ENCODE measurements around the gene MTMR3.

MTMR3 gene

DNA sequence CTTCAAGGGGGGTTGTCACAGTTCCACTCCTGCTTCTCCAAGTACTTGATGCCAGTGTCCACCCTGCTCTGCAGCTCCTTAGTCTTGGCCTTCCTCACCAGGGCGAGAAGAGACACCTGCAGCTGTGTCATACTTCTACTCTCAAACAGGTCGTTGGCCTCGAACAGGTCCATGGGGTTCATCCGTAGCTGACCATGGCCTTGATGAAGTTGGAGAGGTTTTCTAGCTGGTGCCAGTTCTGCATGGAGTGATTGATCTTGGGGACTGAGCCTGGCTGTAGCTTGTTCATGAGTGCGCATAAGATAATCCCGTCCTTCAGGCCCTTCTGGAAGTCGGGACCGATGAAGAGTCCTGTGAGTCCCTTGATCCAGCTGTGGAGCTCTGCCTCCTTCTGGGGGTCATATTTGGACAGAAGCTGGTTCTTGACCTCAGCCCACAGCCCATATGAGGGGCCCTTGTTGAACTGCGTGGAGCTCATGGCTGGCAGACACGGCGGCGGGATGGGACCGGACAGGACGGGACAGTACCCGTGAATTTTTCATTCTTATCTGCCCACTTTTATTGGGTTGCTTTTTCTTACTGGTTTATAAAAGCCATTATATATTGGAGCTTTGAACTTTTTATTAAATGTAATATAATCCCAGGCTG, 163.9 kb downstream of the MTMR3 start:
- Mint-ChIP-seq H3K27ac (no peak overlapping the region), H3K4me3 (no peak overlapping the region), H3K9me3 (no peaks in the 10 kb centered on the region), H3K36me3 (ENCODE audit: low read depth) (no peaks in the 10 kb centered on the region), H3K27me3 (ENCODE audit: low read depth, poor library complexity) (peaks cover 6% of the 10 kb centered on the region), H3K4me1 (peaks cover 6% of the 10 kb centered on the region)
- TF ChIP-seq, protein P1, sequence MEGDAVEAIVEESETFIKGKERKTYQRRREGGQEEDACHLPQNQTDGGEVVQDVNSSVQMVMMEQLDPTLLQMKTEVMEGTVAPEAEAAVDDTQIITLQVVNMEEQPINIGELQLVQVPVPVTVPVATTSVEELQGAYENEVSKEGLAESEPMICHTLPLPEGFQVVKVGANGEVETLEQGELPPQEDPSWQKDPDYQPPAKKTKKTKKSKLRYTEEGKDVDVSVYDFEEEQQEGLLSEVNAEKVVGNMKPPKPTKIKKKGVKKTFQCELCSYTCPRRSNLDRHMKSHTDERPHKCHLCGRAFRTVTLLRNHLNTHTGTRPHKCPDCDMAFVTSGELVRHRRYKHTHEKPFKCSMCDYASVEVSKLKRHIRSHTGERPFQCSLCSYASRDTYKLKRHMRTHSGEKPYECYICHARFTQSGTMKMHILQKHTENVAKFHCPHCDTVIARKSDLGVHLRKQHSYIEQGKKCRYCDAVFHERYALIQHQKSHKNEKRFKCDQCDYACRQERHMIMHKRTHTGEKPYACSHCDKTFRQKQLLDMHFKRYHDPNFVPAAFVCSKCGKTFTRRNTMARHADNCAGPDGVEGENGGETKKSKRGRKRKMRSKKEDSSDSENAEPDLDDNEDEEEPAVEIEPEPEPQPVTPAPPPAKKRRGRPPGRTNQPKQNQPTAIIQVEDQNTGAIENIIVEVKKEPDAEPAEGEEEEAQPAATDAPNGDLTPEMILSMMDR (IDR thresholded peaks at IDR 0.05): no peak
- DNase-seq: no peak

DNA sequence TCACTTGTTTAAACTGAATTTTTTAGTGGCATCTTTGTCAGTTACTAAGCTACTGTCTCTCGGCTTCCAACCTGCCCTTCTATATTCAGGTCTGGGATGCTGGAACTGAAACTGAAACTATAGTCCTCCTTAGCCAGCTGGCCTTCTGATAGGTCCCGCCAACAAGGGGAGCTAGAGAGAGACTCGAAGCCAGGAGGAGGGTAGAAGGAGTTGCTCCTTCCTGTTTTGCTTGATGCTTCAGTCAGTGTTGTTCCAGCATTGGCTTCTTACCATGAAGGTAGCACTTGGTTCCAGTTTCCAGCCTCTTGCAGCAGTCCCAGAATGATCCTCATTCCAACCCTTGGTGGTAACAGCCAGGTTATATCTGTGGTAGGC, 164.4 kb downstream of the MTMR3 start:
- H3K9me3 Mint-ChIP-seq: no peaks in the 10 kb centered on the region
- H3K36me3 Mint-ChIP-seq (ENCODE audit: low read depth): no peaks in the 10 kb centered on the region
- DNase-seq: no peak
- no peak overlapping the region for H3K27ac Mint-ChIP-seq
- H3K27me3 Mint-ChIP-seq (ENCODE audit: low read depth, poor library complexity): peaks cover 6% of the 10 kb centered on the region
- no peak overlapping the region for H3K4me3 Mint-ChIP-seq
- TF ChIP-seq, protein P1 (IDR thresholded peaks at IDR 0.05): no peak
- H3K4me1 Mint-ChIP-seq: peaks cover 6% of the 10 kb centered on the region

DNA sequence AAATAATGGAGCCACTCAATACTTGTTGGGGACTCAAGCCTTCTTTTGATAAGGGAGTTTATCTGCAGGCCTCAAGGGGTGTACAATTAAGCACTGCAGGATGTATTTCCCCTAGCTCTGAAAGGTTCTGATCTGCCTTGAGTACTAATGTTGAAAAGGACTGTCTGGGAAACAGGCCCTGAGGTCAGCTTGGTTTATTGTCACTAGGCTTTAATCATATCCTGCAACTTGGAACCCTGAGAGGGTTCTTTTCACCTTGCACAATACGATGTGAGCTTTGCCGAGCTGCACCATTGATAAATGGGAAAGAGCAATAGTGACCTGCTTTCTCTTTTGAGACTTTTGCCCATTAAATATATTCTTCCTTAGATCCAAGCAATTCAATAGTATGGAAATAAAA, 165.7 kb downstream of the MTMR3 start:
- H3K27ac Mint-ChIP-seq: no peak overlapping the region
- TF ChIP-seq, protein P1 (IDR thresholded peaks at IDR 0.05): no peak
- H3K9me3 Mint-ChIP-seq: no peaks in the 10 kb centered on the region
- no peaks in the 10 kb centered on the region for H3K4me1 Mint-ChIP-seq
- no peak overlapping the region for H3K4me3 Mint-ChIP-seq
- H3K36me3 Mint-ChIP-seq (ENCODE audit: low read depth): no peaks in the 10 kb centered on the region
- DNase-seq: no peak
- peaks cover 3% of the 10 kb centered on the region for H3K27me3 Mint-ChIP-seq (ENCODE audit: low read depth, poor library complexity)

GRCh38 chr22:30054067-30054763, 171.2 kb downstream of the MTMR3 start:
- Mint-ChIP-seq H3K4me3 (no peak overlapping the region), H3K4me1 (no peaks in the 10 kb centered on the region), H3K9me3 (peaks cover 25% of the 10 kb centered on the region), H3K27ac (no peak overlapping the region), H3K36me3 (ENCODE audit: low read depth) (peaks cover 4% of the 10 kb centered on the region), H3K27me3 (ENCODE audit: low read depth, poor library complexity) (peaks cover 4% of the 10 kb centered on the region)
- TF ChIP-seq, protein P1 (IDR thresholded peaks at IDR 0.05): no peak
- no peak for DNase-seq

- Mint-ChIP-seq H3K9me3 (peaks cover 28% of the 10 kb centered on the region), H3K27ac (no peak overlapping the region), H3K4me1 (no peaks in the 10 kb centered on the region), H3K4me3 (no peak overlapping the region), H3K36me3 (ENCODE audit: low read depth) (peaks cover 4% of the 10 kb centered on the region), H3K27me3 (ENCODE audit: low read depth, poor library complexity) (peaks cover 4% of the 10 kb centered on the region)
- TF ChIP-seq, protein P1 (IDR thresholded peaks at IDR 0.05): no peak
- no peak for DNase-seq
These were observed 171.7 kb downstream of the MTMR3 start for GRCh38 chr22:30054764-30055069.

- Mint-ChIP-seq H3K27ac (no peak overlapping the region), H3K27me3 (ENCODE audit: low read depth, poor library complexity) (peaks cover 4% of the 10 kb centered on the region), H3K9me3 (peaks cover 28% of the 10 kb centered on the region), H3K4me3 (no peak overlapping the region), H3K4me1 (no peaks in the 10 kb centered on the region), H3K36me3 (ENCODE audit: low read depth) (peaks cover 4% of the 10 kb centered on the region)
- TF ChIP-seq, protein P1 (IDR thresholded peaks at IDR 0.05): no peak
- DNase-seq: no peak
These were observed 173.0 kb downstream of the MTMR3 start for GRCh38 chr22:30056015-30056414.
